MCF 10A (cell line): ENCODE measurements around the gene STPG1. TPM values are rescaled to one million over a fixed set of nuclear protein-coding genes. Genes with fewer than 3 reads are reported as not detected.

Experiments used
- BruUV-seq: library from RNA; stranded (reverse); fragments of 400-500 nt; replicated peaks from 2 replicates; lab custom pipeline; 2021; lab: Mats Ljungman, UMichigan
- CTCF ChIA-PET: fragments of 300-600 bp; sonication (Branson Sonifier 250); formaldehyde crosslinking; extraction: SDS; loops from one replicate; lab custom pipeline; 2021; ENCODE audit warnings: antibody characterized with exemption, inconsistent platforms; lab: Yijun Ruan, JAX
- POLR2A ChIA-PET: fragments of 300-600, 350-650 bp; sonication (Branson Sonifier 250); formaldehyde crosslinking; extraction: SDS; loops from one replicate; lab custom pipeline; 2020; ENCODE audit warnings: antibody characterized with exemption, inconsistent platforms; lab: Yijun Ruan, JAX
- DNase-seq: peaks from one replicate; pipeline ENCODE4 v3.0.0-alpha.2; 2018; ENCODE audit not compliant: unreplicated experiment
- H3K27ac Mint-ChIP-seq: one replicate; pipeline ENCODE4 v1.8.0; 2022; ENCODE audit warnings: mild to moderate bottlenecking, low read depth, mixed read lengths; ENCODE audit not compliant: unreplicated experiment
- H3K27me3 Mint-ChIP-seq: one replicate; pipeline ENCODE4 v1.8.0; 2022; ENCODE audit warnings: mixed read lengths; ENCODE audit not compliant: insufficient read depth, unreplicated experiment
- H3K36me3 Mint-ChIP-seq: one replicate; pipeline ENCODE4 v1.8.0; 2022; ENCODE audit warnings: mild to moderate bottlenecking, moderate library complexity, mixed read lengths; ENCODE audit not compliant: insufficient read depth, unreplicated experiment
- H3K4me1 Mint-ChIP-seq: one replicate; pipeline ENCODE4 v1.8.0; 2022; ENCODE audit warnings: mixed read lengths; ENCODE audit not compliant: insufficient read depth, unreplicated experiment
- H3K4me3 Mint-ChIP-seq: one replicate; pipeline ENCODE4 v1.8.0; 2022; ENCODE audit warnings: mild to moderate bottlenecking, moderate library complexity, mixed read lengths; ENCODE audit not compliant: unreplicated experiment
- H3K9me3 Mint-ChIP-seq: one replicate; pipeline ENCODE4 v1.8.0; 2022; ENCODE audit warnings: mixed read lengths; ENCODE audit not compliant: unreplicated experiment
- intact Hi-C: fragments of 100-400 bp; cut with micrococcal nuclease; formaldehyde crosslinking; loops from 2 replicates; pipeline ENCODE4 v1.14.1; 2022
- total RNA-seq: library from RNA; stranded (reverse); gene quantifications from 2 replicates; pipeline ENCODE4 v1.2.3, GENCODE V29; 2022
- TF ChIP-seq, protein P1 (sequence below): fragments of 200-600 bp; IDR thresholded peaks from one replicate; pipeline ENCODE4 v1.8.0; 2022; ENCODE audit warnings: antibody characterized with exemption, mild to moderate bottlenecking; ENCODE audit not compliant: unreplicated experiment

STPG1 gene
- total RNA-seq, 1 experiment from 2014 or later: 19.7 TPM

DNA sequence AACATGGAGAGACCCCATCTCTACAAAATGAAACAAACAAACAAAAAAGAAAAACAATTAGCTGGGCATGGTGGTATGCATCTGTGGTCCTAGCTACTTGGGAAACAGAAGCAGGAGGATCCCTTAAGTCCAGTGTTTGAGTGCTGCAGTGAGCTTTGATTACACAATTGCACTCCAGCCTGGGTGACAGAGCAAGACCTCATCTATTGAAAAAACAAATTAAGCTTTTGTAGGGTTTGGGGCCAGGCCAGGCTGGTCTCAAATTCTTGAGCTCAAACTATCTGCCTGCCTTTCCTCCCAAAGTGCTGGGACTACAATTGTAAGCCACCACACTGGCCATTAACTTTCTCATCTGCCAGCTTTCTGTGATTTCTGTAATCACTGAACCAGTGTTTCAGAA is 29.2 kb upstream of the STPG1 start:
- Mint-ChIP-seq H3K36me3 (peaks cover 65% of the 10 kb centered on the region), H3K4me1 (peaks cover 1% of the 10 kb centered on the region), H3K9me3 (no peaks in the 10 kb centered on the region), H3K27me3 (no peaks in the 10 kb centered on the region), H3K4me3 (no peak overlapping the region), H3K27ac (no peak overlapping the region)
- POLR2A ChIA-PET: interaction anchor here (0.6 to 1.0 kb wide), 2 partner anchors 10 to 23 kb away, joined by 3 to 4 read pairs; no protein-coding TSS in a partner anchor
- BruUV-seq: no TSS peak
- intact Hi-C loops: no loop called here
- no peak for DNase-seq
- TF ChIP-seq, protein P1, sequence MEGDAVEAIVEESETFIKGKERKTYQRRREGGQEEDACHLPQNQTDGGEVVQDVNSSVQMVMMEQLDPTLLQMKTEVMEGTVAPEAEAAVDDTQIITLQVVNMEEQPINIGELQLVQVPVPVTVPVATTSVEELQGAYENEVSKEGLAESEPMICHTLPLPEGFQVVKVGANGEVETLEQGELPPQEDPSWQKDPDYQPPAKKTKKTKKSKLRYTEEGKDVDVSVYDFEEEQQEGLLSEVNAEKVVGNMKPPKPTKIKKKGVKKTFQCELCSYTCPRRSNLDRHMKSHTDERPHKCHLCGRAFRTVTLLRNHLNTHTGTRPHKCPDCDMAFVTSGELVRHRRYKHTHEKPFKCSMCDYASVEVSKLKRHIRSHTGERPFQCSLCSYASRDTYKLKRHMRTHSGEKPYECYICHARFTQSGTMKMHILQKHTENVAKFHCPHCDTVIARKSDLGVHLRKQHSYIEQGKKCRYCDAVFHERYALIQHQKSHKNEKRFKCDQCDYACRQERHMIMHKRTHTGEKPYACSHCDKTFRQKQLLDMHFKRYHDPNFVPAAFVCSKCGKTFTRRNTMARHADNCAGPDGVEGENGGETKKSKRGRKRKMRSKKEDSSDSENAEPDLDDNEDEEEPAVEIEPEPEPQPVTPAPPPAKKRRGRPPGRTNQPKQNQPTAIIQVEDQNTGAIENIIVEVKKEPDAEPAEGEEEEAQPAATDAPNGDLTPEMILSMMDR: no peak
- CTCF ChIA-PET: interaction anchor here (1.0 to 1.1 kb wide), 2 partner anchors 10 to 291 kb away, joined by 3 read pairs; no protein-coding TSS in a partner anchor

DNA sequence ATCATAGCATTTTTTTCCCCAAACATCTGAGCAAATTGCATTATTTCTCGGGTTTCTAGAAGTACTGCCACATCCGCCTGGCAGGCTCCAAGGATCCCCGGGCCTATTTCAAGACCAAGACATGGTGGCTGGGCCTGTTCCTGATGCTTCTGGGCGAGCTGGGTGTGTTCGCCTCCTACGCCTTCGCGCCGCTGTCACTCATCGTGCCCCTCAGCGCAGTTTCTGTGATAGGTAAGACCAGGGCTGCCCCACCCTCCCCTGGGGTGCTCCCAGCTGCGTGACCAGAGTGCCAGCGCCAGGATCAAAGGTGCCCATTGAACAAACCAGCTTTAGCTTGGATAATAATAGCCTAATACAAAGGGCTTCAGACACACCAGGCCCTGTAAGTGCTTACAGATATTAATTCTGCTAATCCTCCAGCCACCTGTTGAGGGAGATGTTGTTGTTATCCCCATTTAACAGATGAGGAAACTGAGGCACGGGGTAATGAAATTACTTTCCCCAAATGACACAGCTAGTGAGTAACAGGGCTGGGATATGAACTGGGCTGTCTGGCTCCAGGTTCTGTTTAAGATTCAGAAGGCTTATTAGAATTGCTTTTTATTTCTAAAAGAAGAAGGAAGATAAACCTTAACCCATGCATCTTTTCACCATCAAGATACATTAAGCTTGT is 28.6 kb upstream of the STPG1 start:
- Mint-ChIP-seq H3K36me3 (peaks cover 58% of the 10 kb centered on the region), H3K4me1 (peaks cover 5% of the 10 kb centered on the region), H3K27me3 (no peaks in the 10 kb centered on the region), H3K9me3 (no peaks in the 10 kb centered on the region), H3K4me3 (no peak overlapping the region), H3K27ac (no peak overlapping the region)
- no peak for DNase-seq
- intact Hi-C loops: no loop called here
- BruUV-seq: no TSS peak
- POLR2A ChIA-PET: interaction anchor here (0.6 kb wide), 2 partner anchors 9 to 1118 kb away, joined by 3 read pairs; no protein-coding TSS in a partner anchor
- CTCF ChIA-PET: interaction anchor here (1.0 to 1.1 kb wide), 2 partner anchors 10 to 291 kb away, joined by 3 read pairs; no protein-coding TSS in a partner anchor
- TF ChIP-seq, protein P1: no peak

DNA sequence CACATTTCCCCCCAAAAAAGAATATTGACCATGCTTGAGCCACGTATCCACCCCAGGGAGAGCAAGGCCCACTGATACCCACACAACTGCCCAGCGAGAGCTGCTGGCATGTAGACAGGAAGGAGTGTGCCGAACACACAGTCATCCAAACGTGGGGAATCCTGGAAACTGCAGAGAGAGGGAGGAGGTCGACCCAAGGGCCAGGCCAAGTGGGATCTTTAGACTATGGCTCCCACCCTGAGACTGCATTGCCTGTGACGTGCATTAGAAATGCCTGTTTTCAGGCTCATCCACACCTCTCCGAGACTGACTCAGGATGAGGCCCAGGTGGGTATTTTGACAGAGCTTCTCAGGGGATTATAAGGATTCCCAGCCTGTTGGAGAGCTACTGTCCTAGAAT is 27.9 kb upstream of the STPG1 start:
- ChIA-PET CTCF (no interaction called here), POLR2A (interaction anchor here (0.6 to 0.7 kb wide), 2 partner anchors 85 to 1117 kb away, joined by 3 read pairs; no protein-coding TSS in a partner anchor)
- BruUV-seq: no TSS peak
- no peaks in the 10 kb centered on the region for H3K27me3 Mint-ChIP-seq
- intact Hi-C loops: no loop called here
- no peak overlapping the region for H3K27ac Mint-ChIP-seq
- H3K9me3 Mint-ChIP-seq: no peaks in the 10 kb centered on the region
- H3K36me3 Mint-ChIP-seq: peaks cover 52% of the 10 kb centered on the region
- TF ChIP-seq, protein P1: no peak
- peaks cover 5% of the 10 kb centered on the region for H3K4me1 Mint-ChIP-seq
- no peak for DNase-seq
- H3K4me3 Mint-ChIP-seq: no peak overlapping the region

DNA sequence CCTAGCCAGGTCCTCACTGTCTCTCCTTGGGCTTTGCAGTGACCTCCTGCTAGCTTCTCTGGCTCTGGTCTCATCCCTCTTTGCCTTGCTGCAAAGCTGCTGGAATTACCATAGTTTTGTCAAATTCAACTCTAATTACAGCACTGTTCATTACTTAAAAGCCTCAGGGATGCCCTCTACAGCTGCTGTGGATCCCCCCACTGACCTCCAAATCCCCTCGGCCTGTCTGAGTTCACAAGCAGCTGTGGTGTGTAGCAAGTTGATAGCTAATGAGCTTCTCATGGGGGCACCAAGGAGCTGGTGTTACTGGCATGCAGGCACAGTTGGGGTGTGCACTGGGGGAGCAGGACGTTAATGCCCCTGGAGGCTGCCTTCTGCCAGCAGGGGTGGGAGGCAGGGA is 26.9 kb upstream of the STPG1 start:
- Mint-ChIP-seq H3K4me1 (peaks cover 5% of the 10 kb centered on the region), H3K27me3 (no peaks in the 10 kb centered on the region), H3K36me3 (peaks cover 45% of the 10 kb centered on the region), H3K27ac (no peak overlapping the region), H3K4me3 (no peak overlapping the region), H3K9me3 (no peaks in the 10 kb centered on the region)
- intact Hi-C loops: no loop called here
- POLR2A ChIA-PET: interaction anchor here (0.6 to 1.0 kb wide), 2 partner anchors 31 to 176 kb away, joined by 3 to 5 read pairs; no protein-coding TSS in a partner anchor
- TF ChIP-seq, protein P1: no peak
- DNase-seq: no peak
- no TSS peak for BruUV-seq
- CTCF ChIA-PET: no interaction called here
